Liver (tissue), 9 donors: Measurements from ENCODE around the gene AKAP13. TPM values are rescaled to one million over a fixed set of nuclear protein-coding genes. Genes with fewer than 3 reads are reported as not detected.

Source experiments
- DNase-seq: peaks from one replicate; pipeline ENCODE4 v3.0.0-alpha.2; 2017; ENCODE audit warnings: low spot score
- H3K27ac ChIP-seq, 2 donors: one replicate each; pipeline ENCODE4 v1.7.0; 2013; ENCODE audit warnings: inconsistent platforms in 2 of 2, low read length in 2 of 2, control low read depth in 1 of 2, low read depth in 1 of 2, mild to moderate bottlenecking in 1 of 2
- H3K27me3 ChIP-seq, 4 donors: one replicate each; pipeline versions ENCODE4 v1.6.1 to v1.7.0; 2013; ENCODE audit warnings: low read length in 3 of 4, inconsistent platforms in 1 of 4, mild to moderate bottlenecking in 1 of 4, moderate library complexity in 1 of 4; ENCODE audit not compliant: control insufficient read depth in 4 of 4, insufficient read depth in 4 of 4
- H3K36me3 ChIP-seq, 4 donors: one replicate each; pipeline versions ENCODE4 v1.6.1 to v1.7.0; 2013; ENCODE audit warnings: low read length in 3 of 4, mild to moderate bottlenecking in 3 of 4, low read depth in 1 of 4, moderate library complexity in 1 of 4; ENCODE audit not compliant: control insufficient read depth in 4 of 4, insufficient read depth in 3 of 4
- H3K4me1 ChIP-seq, 4 donors: one replicate each; pipeline versions ENCODE4 v1.6.1 to v1.7.0; 2013; ENCODE audit warnings: low read length in 3 of 4, mild to moderate bottlenecking in 3 of 4, moderate library complexity in 1 of 4; ENCODE audit not compliant: control insufficient read depth in 4 of 4, insufficient read depth in 4 of 4
- H3K4me3 ChIP-seq, 3 donors: one replicate each; pipeline versions ENCODE4 v1.6.1 to v1.7.0; 2013; ENCODE audit warnings: low read length in 3 of 3, control low read depth in 1 of 3, low read depth in 1 of 3, mild to moderate bottlenecking in 1 of 3
- H3K9ac ChIP-seq, 2 donors: one replicate each; pipeline ENCODE4 v1.7.0; 2013; ENCODE audit warnings: low read length in 2 of 2, mild to moderate bottlenecking in 2 of 2, moderate library complexity in 2 of 2, control low read depth in 1 of 2, low read depth in 1 of 2
- H3K9me3 ChIP-seq, 4 donors: one replicate each; pipeline versions ENCODE4 v1.6.1 to v1.7.0; 2013; ENCODE audit warnings: low read length in 3 of 4; ENCODE audit not compliant: control insufficient read depth in 4 of 4
- EGR1 ChIP-seq, 2 donors: IDR thresholded peaks; 2 replicates each; pipeline ENCODE4 v1.6.1; 2016 to 2018; ENCODE audit warnings: antibody characterized with exemption in 2 of 2, low read depth in 2 of 2
- FOXA1 ChIP-seq: IDR thresholded peaks from 2 replicates; pipeline ENCODE4 v1.6.1; 2016; ENCODE audit warnings: antibody characterized with exemption
- FOXA2 ChIP-seq: IDR thresholded peaks from 2 replicates; pipeline ENCODE4 v1.6.1; 2016; ENCODE audit warnings: antibody characterized with exemption
- GABPA ChIP-seq, 2 donors: IDR thresholded peaks in 1 of 2; conservative IDR thresholded peaks in 1 of 2; 2 replicates each; pipeline ENCODE4 v1.6.1; 2016; ENCODE audit warnings: antibody characterized with exemption in 2 of 2, mild to moderate bottlenecking in 1 of 2, moderate library complexity in 1 of 2
- HNF4A ChIP-seq, 2 donors: conservative IDR thresholded peaks; 2 replicates each; pipeline ENCODE4 v1.6.1; 2016; ENCODE audit warnings: antibody characterized with exemption in 2 of 2, mild to moderate bottlenecking in 2 of 2
- HNF4G ChIP-seq: IDR thresholded peaks from 2 replicates; pipeline ENCODE4 v1.6.1; 2016; ENCODE audit warnings: antibody characterized with exemption
- JUND ChIP-seq, 2 donors: IDR thresholded peaks; 2 replicates each; pipeline ENCODE4 v1.6.1; 2016; ENCODE audit warnings: antibody characterized with exemption in 2 of 2
- MAX ChIP-seq: IDR thresholded peaks from 2 replicates; pipeline ENCODE4 v1.6.1; 2016; ENCODE audit warnings: antibody characterized with exemption
- NR2F2 ChIP-seq: IDR thresholded peaks from 2 replicates; pipeline ENCODE4 v1.6.1; 2016; ENCODE audit warnings: antibody characterized with exemption
- RAD21 ChIP-seq, 2 donors: IDR thresholded peaks; 2 replicates each; pipeline ENCODE4 v1.6.1; 2016; ENCODE audit warnings: antibody characterized with exemption in 2 of 2, mild to moderate bottlenecking in 2 of 2
- REST ChIP-seq: IDR thresholded peaks from 2 replicates; pipeline ENCODE4 v1.6.1; 2016; ENCODE audit warnings: antibody characterized with exemption, mild to moderate bottlenecking
- RXRA ChIP-seq, 2 donors: IDR thresholded peaks; 2 replicates each; pipeline ENCODE4 v1.6.1; 2017 to 2018; ENCODE audit warnings: antibody characterized with exemption in 2 of 2, mild to moderate bottlenecking in 1 of 2
- SP1 ChIP-seq: IDR thresholded peaks from 2 replicates; pipeline ENCODE4 v1.6.1; 2018; ENCODE audit warnings: antibody characterized with exemption, mild to moderate bottlenecking
- TAF1 ChIP-seq: conservative IDR thresholded peaks from 2 replicates; pipeline ENCODE4 v1.6.1; 2016; ENCODE audit warnings: antibody characterized with exemption, mild to moderate bottlenecking
- YY1 ChIP-seq: IDR thresholded peaks from 2 replicates; pipeline ENCODE4 v1.6.1; 2016; ENCODE audit warnings: antibody characterized with exemption, mild to moderate bottlenecking
- ZBTB33 ChIP-seq: IDR thresholded peaks from 2 replicates; pipeline ENCODE4 v1.6.1; 2016; ENCODE audit warnings: antibody characterized with exemption
- WGBS: extraction: QIAGEN DNeasy Blood & Tissue Kit; methylation state at CpG from one replicate; pipeline ENCODE4 v1.1.7; 2013; 5-methylcytosine and 5-hydroxymethylcytosine counted together
- polyA plus RNA-seq, 2 donors: library from polyadenylated mRNA; stranded (reverse) in 1 of 2; unstranded in 1 of 2; fragments of 200-250 nt in 1 of 2; fragments of >200 nt in 1 of 2; fragmentation: Nextera tagmentation in 1 of 2; extraction: Ambion mirVana in 1 of 2; gene quantifications; one replicate each; pipeline versions ENCODE4 v1.2.1 to v1.2.3, GENCODE V29; 2013 to 2015
- total RNA-seq, 2 donors: library from RNA; depleted of rRNA; stranded (reverse); fragments of >200 nt; gene quantifications; one replicate each; pipeline ENCODE4 v1.2.3, GENCODE V29; 2014
- TF ChIP-seq, protein P1 (sequence below): fragments of 150-350 bp; IDR thresholded peaks from 2 replicates; pipeline ENCODE4 v1.5.1; 2017; ENCODE audit warnings: improper control_type of control experiment, low read depth, low read length; ENCODE audit not compliant: missing input control
- TF ChIP-seq, protein P2 (sequence below): IDR thresholded peaks from 2 replicates; pipeline ENCODE4 v1.6.1; 2016; ENCODE audit warnings: antibody characterized with exemption
- donor health status: healthy.
- donor health status: healthy.
- donor health status: healthy.
- donor health status: healthy.
- donor health status: healthy.

Gene AKAP13
- total and polyA plus RNA-seq, 4 donors, result 18.6 to 92.3 (median 37.4) TPM

DNA sequence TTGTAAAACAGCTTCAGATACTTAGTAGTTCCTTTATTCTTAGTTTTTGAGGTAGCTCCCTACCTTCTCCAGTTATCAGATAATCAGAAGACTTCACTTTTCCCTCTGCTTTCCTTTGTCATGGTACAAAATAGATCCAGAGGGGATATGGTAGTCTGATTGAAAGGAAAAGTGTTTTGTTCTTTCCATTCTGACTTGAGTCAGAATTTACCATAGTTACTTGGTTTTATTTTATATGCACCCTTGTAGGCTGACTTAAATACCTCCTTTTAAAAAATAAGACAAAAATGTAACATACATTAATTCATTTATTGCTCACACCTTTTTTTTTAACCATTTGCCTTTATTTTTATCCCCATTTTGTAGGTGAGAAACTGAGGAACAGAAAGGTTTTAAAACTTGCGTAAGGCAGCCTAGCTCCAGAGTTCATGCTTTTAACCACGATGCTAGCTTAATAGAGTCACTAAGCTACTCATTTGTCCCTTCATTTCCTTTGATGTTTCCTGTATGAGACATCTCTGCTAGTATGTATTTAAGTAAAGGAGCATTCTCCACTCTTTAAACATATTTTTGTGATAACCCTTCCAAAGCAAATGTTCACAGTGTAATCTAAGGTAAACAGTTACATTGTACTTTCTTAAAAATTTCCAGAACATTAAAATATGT, 226.9 kb downstream of the AKAP13 start:
- H3K9ac ChIP-seq, result no peak overlapping the region

More for the DNA sequence above, 226.9 kb downstream of the AKAP13 start:
- 44% methylated on average over 2 of the region's 2 CpGs for WGBS
- H3K36me3 ChIP-seq, result peaks cover 2 to 13% (median 6%) of the 10 kb centered on the region in 4 donors
- DNase-seq, result no peak
- no peaks in the 10 kb centered on the region for H3K27me3 ChIP-seq
- TF ChIP-seq TAF1 (no peak), EGR1 (IDR thresholded peaks at IDR 0.05; ENCODE audit: low read depth in 2 of 2) (no peak), HNF4G (no peak), RAD21 (IDR thresholded peaks at IDR 0.05) (no peak), YY1 (no peak), FOXA1 (no peak), FOXA2 (no peak), RXRA (IDR thresholded peaks at IDR 0.05) (no peak), JUND (IDR thresholded peaks at IDR 0.05) (no peak), SP1 (no peak), HNF4A (conservative IDR thresholded peaks at IDR 0.05) (no peak), MAX (no peak), ZBTB33 (no peak), NR2F2 (no peak), REST (no peak), GABPA (IDR thresholded peaks at IDR 0.05 in 1 of 2, conservative IDR thresholded peaks at IDR 0.05 in 1 of 2) (no peak)
- TF ChIP-seq, protein P1, sequence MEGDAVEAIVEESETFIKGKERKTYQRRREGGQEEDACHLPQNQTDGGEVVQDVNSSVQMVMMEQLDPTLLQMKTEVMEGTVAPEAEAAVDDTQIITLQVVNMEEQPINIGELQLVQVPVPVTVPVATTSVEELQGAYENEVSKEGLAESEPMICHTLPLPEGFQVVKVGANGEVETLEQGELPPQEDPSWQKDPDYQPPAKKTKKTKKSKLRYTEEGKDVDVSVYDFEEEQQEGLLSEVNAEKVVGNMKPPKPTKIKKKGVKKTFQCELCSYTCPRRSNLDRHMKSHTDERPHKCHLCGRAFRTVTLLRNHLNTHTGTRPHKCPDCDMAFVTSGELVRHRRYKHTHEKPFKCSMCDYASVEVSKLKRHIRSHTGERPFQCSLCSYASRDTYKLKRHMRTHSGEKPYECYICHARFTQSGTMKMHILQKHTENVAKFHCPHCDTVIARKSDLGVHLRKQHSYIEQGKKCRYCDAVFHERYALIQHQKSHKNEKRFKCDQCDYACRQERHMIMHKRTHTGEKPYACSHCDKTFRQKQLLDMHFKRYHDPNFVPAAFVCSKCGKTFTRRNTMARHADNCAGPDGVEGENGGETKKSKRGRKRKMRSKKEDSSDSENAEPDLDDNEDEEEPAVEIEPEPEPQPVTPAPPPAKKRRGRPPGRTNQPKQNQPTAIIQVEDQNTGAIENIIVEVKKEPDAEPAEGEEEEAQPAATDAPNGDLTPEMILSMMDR, result no peak
- TF ChIP-seq, protein P2, sequence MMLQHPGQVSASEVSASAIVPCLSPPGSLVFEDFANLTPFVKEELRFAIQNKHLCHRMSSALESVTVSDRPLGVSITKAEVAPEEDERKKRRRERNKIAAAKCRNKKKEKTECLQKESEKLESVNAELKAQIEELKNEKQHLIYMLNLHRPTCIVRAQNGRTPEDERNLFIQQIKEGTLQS, result no peak
- H3K4me1 ChIP-seq, result peaks cover 0 to 7% (median 0%) of the 10 kb centered on the region in 4 donors
- H3K4me3 ChIP-seq, result no peak overlapping the region
- H3K27ac ChIP-seq, result no peak overlapping the region
- H3K9me3 ChIP-seq, result no peaks in the 10 kb centered on the region
